Common myeloid progenitor, CD34-positive (primary cell): Measurements from ENCODE around the gene EPN2.
A peak's percentile ranks its signal among the peaks of the same experiment; 100 is the strongest.
"Not testable (repeated sequence)": the region's sequence is repeated elsewhere in the genome, so short reads cannot be mapped to it uniquely, and the experiment has no call there.

ENCODE experiments used
- CTCF ChIA-PET: fragments of 350-600 bp; sonication (Branson Sonifier 250); formaldehyde crosslinking; loops from one replicate; lab custom pipeline; 2021; ENCODE audit warnings: antibody characterized with exemption; lab: Charles Lee
- POLR2A ChIA-PET: fragments of 350-600 bp; sonication (Branson Sonifier 250); formaldehyde crosslinking; loops from one replicate; lab custom pipeline; 2021; ENCODE audit warnings: antibody characterized with exemption; lab: Charles Lee
- DNase-seq, 3 donors: peaks; one replicate each; pipeline versions ENCODE4 v3.0.0 to v3.0.0-alpha.2; 2013
- H3K27ac ChIP-seq, 2 experiments: 1 replicate in 1 of 2; 2 replicates in 1 of 2; pipeline ENCODE4 v1.7.0; 2013; ENCODE audit warnings: inconsistent platforms in 2 of 2, low read length in 2 of 2, mild to moderate bottlenecking in 2 of 2, low read depth in 1 of 2, moderate library complexity in 1 of 2; ENCODE audit not compliant: severe bottlenecking in 2 of 2, insufficient read depth in 1 of 2, poor library complexity in 1 of 2
- H3K27me3 ChIP-seq, 5 experiments: replicated peaks in 2 of 5; 1 replicate in 3 of 5; 2 replicates in 2 of 5; pipeline versions ENCODE4 v1.6.1 to v1.7.0; 2013; ENCODE audit warnings: low read length in 4 of 5, mild to moderate bottlenecking in 2 of 5, moderate library complexity in 2 of 5, inconsistent platforms in 1 of 5; ENCODE audit not compliant: insufficient read depth in 5 of 5, control insufficient read depth in 4 of 5
- H3K36me3 ChIP-seq, 4 experiments: 1 replicate in 2 of 4; 2 replicates in 2 of 4; pipeline versions ENCODE4 v1.6.1 to v1.7.0; 2013; ENCODE audit warnings: low read length in 3 of 4, control low read depth in 1 of 4, mild to moderate bottlenecking in 1 of 4; ENCODE audit not compliant: control insufficient read depth in 4 of 4, insufficient read depth in 4 of 4
- H3K4me1 ChIP-seq, 4 experiments: 1 replicate in 3 of 4; 2 replicates in 1 of 4; pipeline versions ENCODE4 v1.6.1 to v1.7.1; 2013; ENCODE audit warnings: low read length in 3 of 4, mild to moderate bottlenecking in 3 of 4, control low read depth in 1 of 4, inconsistent platforms in 1 of 4, moderate library complexity in 1 of 4; ENCODE audit not compliant: control insufficient read depth in 4 of 4, insufficient read depth in 4 of 4; ENCODE audit errors: control extremely low read depth in 1 of 4
- H3K4me3 ChIP-seq, 7 experiments: 1 replicate in 4 of 7; 2 replicates in 3 of 7; pipeline versions ENCODE4 v1.5.1 to v1.7.0; 2013; ENCODE audit warnings: mild to moderate bottlenecking in 7 of 7, low read length in 6 of 7, moderate library complexity in 6 of 7, inconsistent platforms in 2 of 7, low read depth in 2 of 7, control low read depth in 1 of 7; ENCODE audit not compliant: insufficient read depth in 4 of 7, control insufficient read depth in 1 of 7; ENCODE audit errors: extremely low read depth in 1 of 7
- H3K9me3 ChIP-seq, 5 experiments: 1 replicate in 4 of 5; 2 replicates in 1 of 5; pipeline versions ENCODE4 v1.6.1 to v1.7.1; 2013; ENCODE audit warnings: low read length in 4 of 5, mild to moderate bottlenecking in 2 of 5, inconsistent platforms in 1 of 5, low read depth in 1 of 5, moderate library complexity in 1 of 5; ENCODE audit not compliant: control insufficient read depth in 4 of 5, insufficient read depth in 2 of 5; ENCODE audit errors: control extremely low read depth in 1 of 5
- WGBS: methylation state at CpG from one replicate; pipeline ENCODE4 v1.1.5; 2013; ENCODE audit not compliant: insufficient coverage; 5-methylcytosine and 5-hydroxymethylcytosine counted together

EPN2 gene

DNA sequence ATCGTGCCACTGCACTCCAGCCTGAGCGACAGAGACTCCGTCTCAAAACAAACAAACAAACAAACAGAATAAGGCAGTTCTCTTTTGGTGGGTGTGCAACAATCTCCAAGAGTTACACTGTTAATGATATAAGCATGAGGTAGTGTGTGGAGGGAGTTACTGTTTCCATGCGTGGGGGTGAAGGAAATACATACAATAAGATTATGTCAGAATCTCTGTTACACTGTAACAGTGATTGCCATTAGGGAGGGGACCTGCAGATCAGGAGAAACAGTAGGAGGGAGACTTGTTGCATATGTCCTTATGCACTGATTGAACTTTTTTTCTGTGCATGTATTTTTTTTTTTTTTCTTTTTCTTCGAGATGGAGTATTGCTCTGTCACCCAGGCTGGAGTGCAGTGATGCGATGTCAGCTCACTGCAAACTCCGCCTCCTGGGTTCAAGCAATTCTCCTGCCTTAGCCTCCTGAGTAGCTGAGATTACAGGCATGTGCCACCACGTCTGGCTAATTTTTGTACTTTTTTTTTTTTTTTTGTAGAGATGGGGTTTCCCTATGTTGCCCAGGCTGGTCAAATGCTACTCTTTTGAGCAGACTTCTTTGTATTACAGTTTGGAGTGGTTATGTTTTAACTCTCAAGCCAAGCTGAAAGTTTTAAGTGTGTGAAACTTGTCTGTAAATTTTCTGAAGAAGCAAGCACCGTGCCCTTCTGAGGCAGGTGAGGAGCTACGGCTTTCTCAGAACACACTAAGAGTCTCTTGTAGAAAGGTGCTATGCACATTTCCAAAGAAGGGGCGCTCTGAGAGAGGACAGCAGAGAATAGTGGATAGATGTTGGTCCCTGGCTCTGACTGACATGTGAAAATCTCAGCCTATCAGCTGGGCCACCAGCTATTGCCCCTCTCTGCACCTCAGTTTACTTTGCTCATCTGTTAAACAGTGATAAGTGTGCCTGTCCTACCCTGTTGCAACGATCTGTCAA, 10.3 kb upstream of the EPN2 start:
- CTCF ChIA-PET, DNase-seq, H3K9me3 ChIP-seq, H3K27ac ChIP-seq, H3K4me3 ChIP-seq, H3K4me1 ChIP-seq, POLR2A ChIA-PET, H3K36me3 ChIP-seq, H3K27me3 ChIP-seq: not testable (repeated sequence)
- WGBS, result no CpG with 5 or more reads among the region's 12 CpGs

DNA sequence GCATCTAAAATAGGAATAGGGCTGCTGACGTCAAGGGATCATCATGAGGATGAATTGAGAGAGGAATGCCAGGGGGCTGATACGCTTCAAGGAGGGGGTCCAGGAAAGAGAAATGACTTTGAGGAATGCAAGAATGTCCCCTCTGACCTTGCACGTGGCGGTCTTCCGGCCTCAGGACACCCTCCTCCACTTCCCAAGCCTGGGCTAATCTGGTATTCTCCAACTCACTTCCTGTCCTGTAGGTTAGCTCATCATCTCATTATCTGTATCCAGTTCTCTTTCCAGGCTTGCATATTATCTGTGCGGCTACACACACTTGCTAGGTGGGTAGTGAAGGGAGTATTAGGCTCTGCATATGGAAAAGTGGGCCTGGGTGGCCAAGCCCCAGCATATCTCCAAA, 2.5 kb upstream of the EPN2 start:
- no CpG with 5 or more reads among the region's 6 CpGs for WGBS
- H3K27ac ChIP-seq, POLR2A ChIA-PET, DNase-seq, H3K4me3 ChIP-seq, H3K9me3 ChIP-seq, CTCF ChIA-PET, H3K36me3 ChIP-seq: not testable (repeated sequence)
- Histone ChIP-seq H3K4me1 (peaks cover 0 to 10% (median 9%) of the 10 kb centered on the region in 4 experiments), H3K27me3 (peaks cover 2 to 21% (median 9%) of the 10 kb centered on the region in 5 experiments)

GRCh38 chr17:19236351-19237138, 621 bp upstream of the EPN2 start:
- H3K9me3 ChIP-seq, H3K4me3 ChIP-seq, H3K36me3 ChIP-seq, CTCF ChIA-PET, POLR2A ChIA-PET, DNase-seq, H3K27ac ChIP-seq: not testable (repeated sequence)
- no CpG with 5 or more reads among the region's 32 CpGs for WGBS
- peaks cover 5 to 30% (median 10%) of the 10 kb centered on the region in 5 experiments for H3K27me3 ChIP-seq
- peaks cover 0 to 10% (median 9%) of the 10 kb centered on the region in 4 experiments for H3K4me1 ChIP-seq

DNA sequence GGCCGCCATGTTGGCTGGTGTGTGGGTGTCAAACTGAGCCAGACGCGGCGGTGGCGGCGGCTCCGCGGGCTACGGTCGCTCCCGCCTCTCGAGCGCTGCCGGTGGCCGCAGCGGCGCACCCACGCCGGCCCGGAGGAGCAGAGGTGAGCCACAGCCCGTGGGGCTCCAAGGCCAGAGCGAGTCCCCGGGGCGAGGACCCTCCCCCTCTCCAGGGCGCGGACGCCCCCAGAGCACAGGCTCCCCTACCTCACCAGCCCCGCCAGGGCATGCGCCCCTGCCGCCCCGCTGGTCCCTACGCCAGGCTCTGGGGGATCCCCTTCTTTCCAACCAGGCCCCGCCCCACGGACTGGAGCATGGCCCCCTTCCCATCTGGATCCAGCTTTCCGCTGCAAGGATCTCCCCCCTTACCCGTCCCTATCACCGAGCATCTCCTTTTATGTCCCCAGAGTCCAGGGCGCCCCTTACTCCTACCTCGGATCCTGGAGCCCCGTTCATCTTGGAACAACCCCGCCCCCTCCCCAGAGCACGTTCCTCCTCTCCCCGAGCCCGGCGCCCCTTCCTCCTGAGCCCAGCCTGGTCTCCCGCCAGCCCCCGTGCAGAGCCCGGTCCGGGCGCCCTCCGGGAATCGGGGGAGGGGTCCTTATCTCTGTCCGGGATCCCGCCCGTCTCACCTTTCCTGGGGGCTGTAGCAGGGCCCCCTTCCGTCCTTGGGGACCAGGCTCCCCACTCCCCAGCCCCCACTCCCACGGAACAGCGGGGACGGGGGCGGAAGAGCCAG, 412 bp downstream of the EPN2 start:
- Histone ChIP-seq H3K27me3 (peaks cover 5 to 34% (median 14%) of the 10 kb centered on the region in 5 experiments), H3K9me3 (no peaks in the 10 kb centered on the region), H3K4me3 (peak overlapping the region; percentile 21 to 82 (median 68)), H3K36me3 (no peaks in the 10 kb centered on the region), H3K4me1 (peaks cover 0 to 10% (median 9%) of the 10 kb centered on the region in 4 experiments), H3K27ac (no peak overlapping the region)
- ChIA-PET CTCF (interaction anchor here (1.0 kb wide), 1 partner anchor 10 kb away, joined by 3 read pairs; no protein-coding TSS in a partner anchor), POLR2A (no interaction called here)
- DNase-seq, result peak in 2 of 3 donors; percentile 16 to 29
- WGBS, result 0% methylated on average over 37 of the region's 60 CpGs

DNA sequence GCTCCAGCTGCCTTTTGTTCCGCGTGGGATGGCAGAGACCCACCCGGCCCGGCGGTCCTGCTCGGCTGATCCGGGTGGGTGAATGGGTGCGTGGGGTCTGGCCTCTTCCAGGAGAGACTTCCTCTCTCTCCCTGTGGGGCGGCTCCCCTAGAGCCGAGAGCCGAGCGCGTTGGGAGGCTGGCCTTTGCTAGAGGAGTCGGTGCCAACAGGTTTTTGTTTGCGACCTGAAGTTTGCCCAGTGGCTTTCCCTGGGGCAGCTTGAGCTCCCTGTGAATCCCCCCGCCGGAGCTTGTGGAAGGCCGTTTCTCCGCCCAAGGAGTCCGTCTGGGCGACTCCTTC, 970 bp downstream of the EPN2 start:
- no peaks in the 10 kb centered on the region for H3K9me3 ChIP-seq
- DNase-seq, result no peak
- ChIA-PET CTCF (interaction anchor here (1.0 kb wide), 1 partner anchor 10 kb away, joined by 3 read pairs; no protein-coding TSS in a partner anchor), POLR2A (no interaction called here)
- H3K4me3 ChIP-seq, result peak overlapping the region in 5 of 7 experiments; percentile 63 to 82 (median 79)
- no peak overlapping the region for H3K27ac ChIP-seq
- H3K4me1 ChIP-seq, result peaks cover 0 to 10% (median 9%) of the 10 kb centered on the region in 4 experiments
- WGBS, result 28% methylated on average over 14 of the region's 21 CpGs
- no peaks in the 10 kb centered on the region for H3K36me3 ChIP-seq
- H3K27me3 ChIP-seq, result peaks cover 5 to 38% (median 16%) of the 10 kb centered on the region in 5 experiments

GRCh38 chr17:19239544-19239943, 2.4 kb downstream of the EPN2 start:
- Histone ChIP-seq H3K9me3 (no peaks in the 10 kb centered on the region), H3K27ac (no peak overlapping the region), H3K4me1 (peaks cover 0 to 10% (median 9%) of the 10 kb centered on the region in 4 experiments), H3K36me3 (no peaks in the 10 kb centered on the region), H3K27me3 (peaks cover 5 to 38% (median 16%) of the 10 kb centered on the region in 5 experiments), H3K4me3 (no peak overlapping the region)
- CTCF ChIA-PET, result no interaction called here
- POLR2A ChIA-PET, result interaction anchor here (0.6 kb wide), 1 partner anchor 8 kb away, joined by 3 read pairs; no protein-coding TSS in a partner anchor
- WGBS, result 92% methylated on average over 6 of the region's 6 CpGs
- no peak for DNase-seq
